ENCODE measurements around the gene DISP3.

Gene DISP3

DNA sequence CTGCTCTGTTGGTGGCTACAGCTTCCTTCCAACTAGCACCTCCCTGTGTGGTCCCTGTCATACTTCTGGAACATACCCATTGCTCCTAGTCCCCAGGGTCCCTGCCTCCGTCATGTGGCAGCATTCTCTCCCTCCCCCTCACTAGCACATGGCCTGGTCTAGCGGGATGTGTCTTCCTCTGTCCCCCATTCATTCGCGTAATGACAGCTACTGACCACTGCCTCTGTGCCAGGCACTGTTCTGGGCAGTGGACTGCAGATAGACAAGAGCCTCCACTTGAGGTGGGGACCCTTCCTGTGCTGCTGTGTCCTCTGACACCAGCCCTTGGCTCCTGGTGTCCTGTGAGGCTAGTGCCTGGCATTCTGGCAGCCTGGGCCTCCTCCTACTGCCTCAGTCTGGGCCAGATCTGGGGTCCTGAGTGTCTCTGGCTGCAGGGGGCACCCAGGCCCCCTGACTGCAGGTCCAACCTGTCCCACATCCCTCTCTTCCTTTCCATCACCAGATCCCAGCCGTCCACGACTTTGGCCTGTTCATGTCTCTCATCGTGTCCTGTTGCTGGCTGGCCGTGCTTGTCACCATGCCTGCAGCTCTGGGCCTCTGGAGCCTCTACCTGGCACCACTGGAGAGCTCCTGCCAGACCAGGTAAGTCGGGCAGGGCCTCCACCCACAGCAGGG lies 38.1 kb downstream of the DISP3 start:
- DNase-seq = no peak

DNA sequence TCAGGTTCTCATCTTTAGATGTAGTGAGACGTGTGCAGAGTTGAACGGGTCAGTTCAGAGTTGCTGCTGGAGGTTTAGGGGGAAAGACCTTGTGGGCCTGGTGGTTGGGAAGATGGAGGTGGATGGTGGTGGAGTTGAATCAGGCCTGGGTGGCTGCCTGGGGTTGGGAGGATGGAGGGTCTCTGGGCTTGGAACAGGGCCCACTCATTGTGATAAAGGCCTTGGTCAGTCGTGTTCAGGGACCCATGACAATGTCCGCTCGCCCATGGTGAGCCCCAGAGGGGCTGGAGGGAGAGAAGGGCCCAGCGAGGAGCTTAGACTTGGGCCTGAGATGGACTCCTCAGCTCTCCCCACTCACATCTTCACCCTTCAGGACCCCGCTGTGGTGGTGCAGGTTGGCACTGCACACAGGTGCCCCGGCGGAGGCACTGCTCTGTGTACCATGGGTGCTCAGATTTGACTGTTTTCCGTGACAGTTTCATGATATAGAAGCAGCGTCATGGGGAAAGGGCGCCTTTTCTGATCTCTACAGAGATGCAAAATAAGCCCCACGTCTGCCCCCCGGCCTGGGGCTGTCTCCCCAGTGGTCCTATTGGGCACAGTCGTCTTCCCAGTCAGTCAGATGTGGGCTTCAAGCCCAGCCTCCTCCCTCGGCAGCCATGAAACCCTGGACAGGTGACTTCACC lies 39.2 kb downstream of the DISP3 start:
- DNase-seq = no peak

GRCh38 chr1:11518791-11519628 lies 40.1 kb downstream of the DISP3 start:
- DNase-seq = no peak

GRCh38 chr1:11519629-11520031 lies 40.7 kb downstream of the DISP3 start:
- no peak for DNase-seq

DNA sequence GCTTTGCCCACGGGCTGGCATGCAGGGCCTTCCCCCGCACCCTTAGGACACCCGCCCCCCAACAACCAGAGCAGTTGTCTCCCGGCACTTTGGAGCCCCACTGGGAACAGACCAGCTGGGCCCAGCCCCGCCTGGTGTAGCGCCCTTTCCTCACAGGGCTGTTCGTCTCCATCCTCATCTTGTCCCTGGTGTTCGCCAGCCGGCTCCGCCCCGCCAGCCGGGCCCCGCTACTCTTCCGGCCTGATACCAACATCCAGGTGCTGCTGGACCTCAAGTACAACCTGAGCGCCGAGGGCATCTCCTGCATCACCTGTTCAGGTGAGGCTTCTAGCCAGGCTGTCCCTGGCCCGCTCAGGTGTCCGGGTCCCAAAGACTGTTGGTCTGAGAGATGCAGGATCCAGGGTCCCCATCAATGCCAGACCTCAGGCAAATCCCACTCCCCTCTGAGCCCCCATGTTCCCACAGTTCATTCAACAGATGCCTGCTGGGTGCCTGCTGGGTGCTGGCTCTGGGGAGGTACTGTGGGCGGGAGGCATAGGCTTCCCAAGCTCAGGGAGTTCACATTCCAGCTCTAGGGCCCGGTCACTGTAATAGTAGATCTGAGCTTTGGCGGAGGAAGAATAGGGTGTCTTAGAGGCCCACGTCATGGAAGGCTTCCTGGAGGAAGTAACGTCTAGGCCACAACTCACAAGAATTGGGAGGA lies 41.7 kb downstream of the DISP3 start:
- no peak for DNase-seq

- no peak for DNase-seq
These were observed 42.8 kb downstream of the DISP3 start for GRCh38 chr1:11521582-11522399.

DNA sequence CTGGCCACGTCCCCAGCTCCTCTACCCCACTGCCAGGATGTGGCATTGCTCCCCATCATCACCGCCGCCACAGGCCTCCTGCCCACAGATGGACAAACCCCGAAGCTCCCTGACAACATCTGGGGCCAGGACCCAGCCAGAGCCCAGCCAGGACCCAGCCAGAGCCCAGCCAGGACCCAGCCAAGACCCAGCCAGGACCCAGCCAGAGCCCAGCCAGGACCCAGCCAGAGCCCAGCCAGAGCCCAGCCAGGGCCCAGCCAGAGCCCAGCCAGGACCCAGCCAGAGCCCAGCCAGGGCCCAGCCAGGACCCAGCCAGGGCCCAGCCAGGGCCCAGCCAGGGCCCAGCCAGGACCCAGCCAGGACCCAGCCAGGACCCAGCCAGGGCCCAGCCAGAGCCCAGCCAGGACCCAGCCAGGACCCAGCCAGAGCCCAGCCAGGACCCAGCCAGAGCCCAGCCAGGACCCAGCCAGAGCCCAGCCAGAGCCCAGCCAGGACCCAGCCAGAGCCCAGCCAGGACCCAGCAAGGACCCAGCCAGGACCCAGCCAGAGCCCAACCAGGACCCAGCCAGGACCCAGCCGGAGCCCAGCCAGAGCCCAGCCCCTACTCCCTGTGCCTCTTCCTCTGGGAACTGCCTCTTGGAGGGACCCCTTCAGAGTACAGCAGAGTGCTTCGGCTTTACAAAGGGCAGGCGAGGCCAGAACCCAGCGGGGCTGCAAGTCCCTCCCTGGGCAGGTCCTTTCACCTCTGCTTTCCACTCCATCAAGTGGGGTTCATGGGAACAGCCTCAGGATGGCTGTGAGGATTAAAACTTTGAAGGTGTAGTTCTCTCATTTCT lies 43.7 kb downstream of the DISP3 start:
- DNase-seq = no peak

DNA sequence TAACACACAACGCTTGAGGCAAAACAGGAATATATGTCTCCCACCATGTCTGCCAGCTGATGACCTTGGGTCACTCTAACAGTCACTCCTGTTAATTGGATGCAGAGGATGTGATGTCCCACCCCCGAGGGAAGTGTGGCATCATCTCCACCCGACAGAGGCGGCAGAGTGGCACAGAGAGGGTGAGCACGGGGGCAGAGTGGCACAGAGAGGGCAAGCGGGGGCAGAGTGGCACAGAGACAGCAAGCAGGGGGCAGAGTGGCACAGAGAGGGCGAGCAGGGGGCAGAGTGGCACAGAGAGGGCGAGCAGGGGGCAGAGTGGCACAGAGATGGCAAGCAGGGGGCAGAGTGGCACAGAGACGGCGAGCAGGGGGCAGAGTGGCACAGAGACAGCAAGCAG lies 44.3 kb downstream of the DISP3 start:
- no peak for DNase-seq

DNA sequence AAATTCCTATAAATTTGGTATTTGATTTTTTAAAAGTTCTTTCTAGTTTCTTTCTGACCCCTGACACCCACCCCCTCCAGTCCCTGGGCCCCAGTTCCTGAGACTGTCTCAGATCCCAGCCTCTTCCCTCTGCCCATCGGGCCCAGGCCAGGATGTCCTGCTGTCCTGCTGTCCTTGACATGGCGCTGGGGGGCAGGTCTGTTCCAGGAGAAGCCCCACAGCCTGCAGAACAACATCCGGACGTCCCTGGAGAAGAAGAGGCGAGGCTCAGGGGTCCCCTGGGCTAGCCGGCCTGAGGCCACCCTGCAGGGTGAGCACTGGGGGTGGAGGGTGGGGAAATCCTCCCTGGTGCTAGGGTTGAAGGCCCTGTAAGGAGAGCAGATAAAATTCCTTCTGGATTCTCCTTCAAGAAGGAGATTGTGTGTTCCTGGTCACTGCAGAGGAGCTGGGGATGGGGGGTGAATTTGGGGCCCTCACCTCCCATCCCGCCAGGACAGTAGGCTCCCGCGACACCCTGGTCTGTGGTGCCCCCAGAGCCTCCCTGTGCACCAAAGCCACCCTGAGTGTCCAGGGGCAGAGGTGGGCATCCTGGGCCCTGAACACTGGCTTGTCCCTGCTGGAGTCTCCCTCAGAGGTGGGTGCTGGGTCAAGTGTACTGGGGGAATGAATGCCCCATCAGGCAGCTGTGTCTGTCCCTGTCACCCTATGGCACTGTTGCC lies 45.0 kb downstream of the DISP3 start:
- DNase-seq = no peak

DNA sequence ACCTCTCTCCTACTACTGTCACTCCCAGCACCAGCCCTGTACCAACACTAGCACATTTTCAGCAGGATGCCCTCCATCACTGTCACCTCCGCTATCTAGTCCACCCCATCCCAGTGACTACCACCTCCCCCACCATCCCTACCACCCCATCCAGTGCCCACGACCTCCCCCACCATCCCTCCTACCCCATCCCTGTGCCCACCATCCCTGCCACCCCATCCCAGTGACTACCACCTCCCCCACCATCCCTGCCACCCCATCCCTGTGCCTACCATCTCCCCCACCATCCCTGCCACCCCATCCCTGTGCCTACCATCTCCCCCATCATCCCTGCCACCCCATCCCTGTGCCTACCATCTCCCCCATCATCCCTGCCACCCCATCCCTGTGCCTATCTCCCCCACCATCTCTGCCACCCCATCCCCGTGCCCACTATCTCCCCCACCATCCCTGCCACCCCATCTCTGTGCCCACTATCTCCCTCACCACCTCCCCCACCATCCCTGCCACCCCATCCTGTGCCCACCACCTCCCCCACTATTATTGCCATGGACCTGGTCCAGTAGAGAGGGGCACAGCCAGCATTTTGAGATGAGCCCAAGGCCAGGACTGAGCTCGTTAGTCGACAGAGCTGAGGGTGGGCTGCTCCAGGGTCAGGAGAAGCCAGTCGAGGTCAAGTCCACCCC lies 45.7 kb downstream of the DISP3 start:
- DNase-seq = no peak

- no peak for DNase-seq
These were observed 46.2 kb downstream of the DISP3 start for GRCh38 chr1:11525151-11525505.

DNA sequence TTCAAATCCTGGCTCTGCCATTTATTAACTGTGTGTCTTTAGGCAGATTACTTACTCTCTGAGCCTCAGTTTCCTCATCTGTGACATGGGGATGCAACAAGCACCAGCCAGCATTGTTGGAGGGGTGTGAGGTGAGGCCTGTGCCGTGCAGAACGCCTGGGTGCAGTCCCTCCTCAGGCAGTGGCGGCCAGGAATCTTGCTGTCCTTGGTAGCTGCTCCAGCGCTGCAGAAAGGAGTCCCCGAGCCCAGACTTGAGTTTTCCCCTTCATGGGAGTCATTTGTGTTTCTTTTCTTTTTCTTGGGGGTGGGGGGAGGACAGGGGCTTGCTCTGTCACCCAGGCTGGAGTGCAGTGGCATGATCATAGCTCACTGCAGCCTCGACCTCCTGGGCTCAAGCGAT lies 46.6 kb downstream of the DISP3 start:
- DNase-seq = no peak

GRCh38 chr1:11526071-11526895 lies 47.3 kb downstream of the DISP3 start:
- no peak for DNase-seq

- DNase-seq = no peak
These were observed 48.8 kb downstream of the DISP3 start for GRCh38 chr1:11527541-11528452.

- no peak for DNase-seq
These were observed 49.8 kb downstream of the DISP3 start for GRCh38 chr1:11528611-11529261.

DNA sequence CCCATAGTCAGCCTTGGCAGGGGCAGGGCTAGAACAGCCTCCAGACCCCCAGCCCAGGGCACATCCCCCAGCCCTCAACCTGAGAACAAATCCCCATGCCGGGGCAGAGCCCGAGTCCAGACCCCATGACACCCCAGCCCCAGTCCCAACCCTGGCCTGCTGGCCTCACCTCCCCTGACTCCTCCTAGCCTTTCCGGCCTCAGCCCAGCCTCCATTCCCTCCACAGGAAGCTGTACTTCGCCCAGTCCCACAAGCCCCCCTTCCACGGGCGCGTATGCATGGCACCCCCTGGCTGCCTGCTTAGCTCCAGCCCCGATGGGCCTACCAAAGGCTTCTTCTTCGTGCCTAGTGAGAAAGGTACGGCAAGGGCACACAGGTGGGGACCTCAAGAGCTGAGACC lies 50.4 kb downstream of the DISP3 start:
- DNase-seq = no peak
